ENCODE data around the gene BDNF. TPM values are rescaled to one million over a fixed set of nuclear protein-coding genes. Genes with fewer than 3 reads are reported as not detected.

Gene BDNF
- total RNA-seq, 1 donor from 2014 or later, result 0.07 TPM

DNA sequence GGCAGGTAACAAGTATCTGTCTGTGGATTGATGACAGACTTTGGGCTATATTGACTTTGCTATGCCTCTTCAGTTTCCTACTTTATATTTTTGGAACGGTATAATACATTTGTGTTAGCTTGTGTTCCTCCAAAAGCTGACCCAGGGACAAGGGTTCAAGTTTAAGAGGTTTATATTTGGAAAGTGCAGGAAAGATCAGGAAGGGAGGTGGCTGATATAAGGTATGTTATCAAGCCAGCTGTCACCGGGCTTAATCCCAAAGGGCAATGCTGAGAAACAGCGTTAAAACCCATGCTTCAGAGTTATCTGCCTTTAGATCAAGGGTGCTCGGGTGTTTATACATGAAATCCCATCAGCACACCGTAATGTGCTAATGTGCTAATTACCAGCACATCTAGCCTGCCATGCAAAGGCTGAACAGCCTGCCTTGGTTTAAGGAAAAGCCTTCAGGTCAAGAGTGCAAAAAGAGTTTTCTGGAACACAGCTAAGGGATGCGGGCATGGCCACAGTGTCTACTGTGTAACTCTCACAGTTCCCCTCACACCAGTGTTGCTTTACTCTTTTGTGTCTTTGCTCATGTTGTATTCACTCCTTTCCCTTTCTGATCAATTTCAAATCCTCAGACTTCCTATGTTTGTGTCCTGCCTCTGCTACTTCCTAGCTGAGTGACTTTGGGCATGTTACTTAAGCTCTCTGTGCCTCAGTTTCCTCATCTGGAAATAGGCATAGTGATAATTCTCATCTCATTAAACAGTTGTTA is 77.5 kb downstream of the BDNF start:
- DNase-seq (ENCODE audit: low read depth, low spot score), result no peak
- Mint-ChIP-seq H3K4me1 (no peaks in the 10 kb centered on the region), H3K27me3 (ENCODE audit: low read depth) (peaks cover 4% of the 10 kb centered on the region), H3K27ac (ENCODE audit: unreplicated experiment) (no peak overlapping the region), H3K9me3 (no peaks in the 10 kb centered on the region), H3K36me3 (ENCODE audit: low read depth) (peaks cover 2% of the 10 kb centered on the region), H3K4me3 (no peak overlapping the region)
- TF ChIP-seq CTCF (conservative IDR thresholded peaks at IDR 0.05), result no peak

- DNase-seq (ENCODE audit: low read depth, low spot score), result no peak
- H3K4me3 Mint-ChIP-seq, result no peak overlapping the region
- no peak for TF ChIP-seq CTCF (conservative IDR thresholded peaks at IDR 0.05)
- H3K27me3 Mint-ChIP-seq (ENCODE audit: low read depth), result peaks cover 2% of the 10 kb centered on the region
- H3K27ac Mint-ChIP-seq (ENCODE audit: unreplicated experiment), result peak overlapping the region; percentile 32
- no peaks in the 10 kb centered on the region for H3K4me1 Mint-ChIP-seq
- peaks cover 2% of the 10 kb centered on the region for H3K36me3 Mint-ChIP-seq (ENCODE audit: low read depth)
- no peaks in the 10 kb centered on the region for H3K9me3 Mint-ChIP-seq
These were observed 78.7 kb downstream of the BDNF start for GRCh38 chr11:27621405-27622161.

GRCh38 chr11:27619763-27620335 is 80.4 kb downstream of the BDNF start:
- no peak for TF ChIP-seq CTCF (conservative IDR thresholded peaks at IDR 0.05)
- Mint-ChIP-seq H3K4me3 (no peak overlapping the region), H3K4me1 (no peaks in the 10 kb centered on the region), H3K27me3 (ENCODE audit: low read depth) (no peaks in the 10 kb centered on the region), H3K36me3 (ENCODE audit: low read depth) (peaks cover 2% of the 10 kb centered on the region), H3K27ac (ENCODE audit: unreplicated experiment) (peak overlapping the region; percentile 21), H3K9me3 (no peaks in the 10 kb centered on the region)
- DNase-seq (ENCODE audit: low read depth, low spot score), result no peak

GRCh38 chr11:27619039-27619574 is 81.1 kb downstream of the BDNF start:
- DNase-seq (ENCODE audit: low read depth, low spot score), result no peak
- Mint-ChIP-seq H3K4me1 (peaks cover under 1% of the 10 kb centered on the region), H3K4me3 (no peak overlapping the region), H3K9me3 (no peaks in the 10 kb centered on the region), H3K36me3 (ENCODE audit: low read depth) (peaks cover 2% of the 10 kb centered on the region), H3K27ac (ENCODE audit: unreplicated experiment) (no peak overlapping the region), H3K27me3 (ENCODE audit: low read depth) (no peaks in the 10 kb centered on the region)
- TF ChIP-seq CTCF (conservative IDR thresholded peaks at IDR 0.05), result no peak

- Mint-ChIP-seq H3K9me3 (no peaks in the 10 kb centered on the region), H3K36me3 (ENCODE audit: low read depth) (no peaks in the 10 kb centered on the region), H3K27me3 (ENCODE audit: low read depth) (no peaks in the 10 kb centered on the region), H3K27ac (ENCODE audit: unreplicated experiment) (no peak overlapping the region), H3K4me3 (no peak overlapping the region), H3K4me1 (peaks cover 3% of the 10 kb centered on the region)
- DNase-seq (ENCODE audit: low read depth, low spot score), result no peak
- TF ChIP-seq CTCF (conservative IDR thresholded peaks at IDR 0.05), result no peak
These were observed 81.9 kb downstream of the BDNF start for GRCh38 chr11:27618281-27618915.

Data from neural crest cell (in vitro differentiated cells).